Neural progenitor cell (in vitro differentiated cells): ENCODE data around the gene PARD3B. TPM values are rescaled to one million over a fixed set of nuclear protein-coding genes. Genes with fewer than 3 reads are reported as not detected.

Experiments used
- DNase-seq: peaks from one replicate; pipeline ENCODE4 v3.0.0-alpha.2; 2016; ENCODE audit warnings: low spot score
- H2AFZ ChIP-seq: fragments of 200-600 bp; sonication (generic); replicated peaks from 2 replicates; pipeline ENCODE4 v1.6.1; 2016; ENCODE audit warnings: antibody characterized with exemption
- H3F3A ChIP-seq: fragments of 200-600 bp; sonication (generic); 2 replicates; pipeline ENCODE4 v1.6.1; 2016; ENCODE audit warnings: antibody characterized with exemption, low read depth
- H3K27ac ChIP-seq: fragments of 200-600 bp; sonication (generic); 2 replicates; pipeline ENCODE4 v1.5.1; 2016; ENCODE audit warnings: mild to moderate bottlenecking
- H3K27me3 ChIP-seq: fragments of 200-600 bp; sonication (generic); 2 replicates; pipeline ENCODE4 v1.6.1; 2016; ENCODE audit warnings: mild to moderate bottlenecking, moderate library complexity
- H3K36me3 ChIP-seq: fragments of 200-600 bp; sonication (generic); 2 replicates; pipeline ENCODE4 v1.5.1; 2016
- H3K4me1 ChIP-seq: fragments of 200-600 bp; sonication (generic); 2 replicates; pipeline ENCODE4 v1.6.1; 2016; ENCODE audit warnings: mixed run types
- H3K4me2 ChIP-seq: fragments of 200-600 bp; sonication (generic); 2 replicates; pipeline ENCODE4 v1.6.1; 2016
- H3K4me3 ChIP-seq: fragments of 200-600 bp; sonication (generic); 2 replicates; pipeline ENCODE4 v1.5.1; 2016
- H3K79me2 ChIP-seq: fragments of 200-600 bp; sonication (generic); 2 replicates; pipeline ENCODE4 v1.6.1; 2016; ENCODE audit warnings: low read depth
- H3K9ac ChIP-seq: fragments of 200-600 bp; sonication (generic); 2 replicates; pipeline ENCODE4 v1.6.1; 2016
- H3K9me3 ChIP-seq: fragments of 200-600 bp; sonication (generic); 2 replicates; pipeline ENCODE4 v1.5.1; 2016; ENCODE audit warnings: low read depth
- H4K20me1 ChIP-seq: fragments of 200-600 bp; sonication (generic); 2 replicates; pipeline ENCODE4 v1.6.1; 2016; ENCODE audit warnings: low read depth
- H3K27ac Mint-ChIP-seq: 3 replicates; pipeline ENCODE4 v1.8.0; 2021; ENCODE audit warnings: mixed read lengths
- H3K27me3 Mint-ChIP-seq: 2 replicates; pipeline ENCODE4 v1.8.0; 2022; ENCODE audit warnings: low read depth, mild to moderate bottlenecking, inconsistent platforms, moderate library complexity, mixed read lengths; ENCODE audit not compliant: insufficient read depth
- H3K36me3 Mint-ChIP-seq: 3 replicates; pipeline ENCODE4 v1.8.0; 2021; ENCODE audit warnings: mixed read lengths
- H3K4me1 Mint-ChIP-seq: 3 replicates; pipeline ENCODE4 v1.8.0; 2021; ENCODE audit warnings: mixed read lengths
- H3K4me3 Mint-ChIP-seq: 3 replicates; pipeline ENCODE4 v1.8.0; 2021; ENCODE audit warnings: mild to moderate bottlenecking, moderate library complexity, mixed read lengths
- H3K9me3 Mint-ChIP-seq: 3 replicates; pipeline ENCODE4 v1.8.0; 2020; ENCODE audit warnings: mixed read lengths
- EZH2 ChIP-seq: fragments of 200-600 bp; sonication (generic); IDR thresholded peaks from 2 replicates; pipeline ENCODE4 v1.6.1; 2017; ENCODE audit warnings: antibody characterized with exemption, mild to moderate bottlenecking, moderate library complexity
- EZH2phosphoT487 ChIP-seq: fragments of 200-600 bp; sonication (generic); IDR thresholded peaks from 2 replicates; pipeline ENCODE4 v1.6.1; 2017; ENCODE audit warnings: antibody characterized with exemption
- total RNA-seq: library from RNA; depleted of rRNA; stranded (reverse); fragments of >200 nt; gene quantifications from 2 replicates; pipeline ENCODE4 v1.2.3, GENCODE V29; 2015; ENCODE audit warnings: low replicate concordance
- TF ChIP-seq, protein P1 (sequence below): fragments of 200-600 bp; sonication (generic); IDR thresholded peaks from 2 replicates; pipeline ENCODE4 v1.5.1; 2017; ENCODE audit warnings: antibody characterized with exemption, mild to moderate bottlenecking

The PARD3B gene
- total RNA-seq, 1 donor from 2014 or later, result 8.4 TPM

DNA sequence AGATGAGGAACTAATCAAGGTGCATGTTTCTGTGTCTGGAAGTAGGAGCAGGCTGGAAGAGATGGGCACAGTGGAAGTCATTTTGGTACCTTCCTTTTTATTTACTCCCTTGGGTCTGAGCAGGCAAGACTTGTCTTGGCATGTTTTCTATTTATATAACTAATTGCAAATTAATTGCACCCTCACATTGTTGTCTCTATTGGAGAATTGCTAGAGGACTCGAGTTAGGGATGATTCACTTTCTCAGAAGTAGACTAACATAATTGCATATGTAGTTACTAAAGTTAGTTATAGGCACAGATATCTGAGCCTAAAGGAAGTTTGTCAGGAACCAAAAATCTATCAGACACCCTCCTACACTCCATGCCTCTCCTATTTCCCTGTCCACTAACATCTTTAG lies 1044.2 kb downstream of the PARD3B start:
- Histone ChIP-seq H3K27ac (no peak overlapping the region), H3F3A (no peaks in the 10 kb centered on the region), H2AFZ (no peak overlapping the region), H3K4me1 (no peaks in the 10 kb centered on the region), H3K4me3 (no peak overlapping the region), H3K4me2 (no peak overlapping the region), H4K20me1 (no peaks in the 10 kb centered on the region), H3K36me3 (no peaks in the 10 kb centered on the region), H3K9ac (no peak overlapping the region), H3K27me3 (no peaks in the 10 kb centered on the region), H3K9me3 (no peaks in the 10 kb centered on the region), H3K79me2 (no peaks in the 10 kb centered on the region)
- H3K36me3 Mint-ChIP-seq, result no peaks in the 10 kb centered on the region
- no peak overlapping the region for H3K4me3 Mint-ChIP-seq
- peaks cover 6% of the 10 kb centered on the region for H3K4me1 Mint-ChIP-seq
- no peaks in the 10 kb centered on the region for H3K9me3 Mint-ChIP-seq
- TF ChIP-seq, protein P1, sequence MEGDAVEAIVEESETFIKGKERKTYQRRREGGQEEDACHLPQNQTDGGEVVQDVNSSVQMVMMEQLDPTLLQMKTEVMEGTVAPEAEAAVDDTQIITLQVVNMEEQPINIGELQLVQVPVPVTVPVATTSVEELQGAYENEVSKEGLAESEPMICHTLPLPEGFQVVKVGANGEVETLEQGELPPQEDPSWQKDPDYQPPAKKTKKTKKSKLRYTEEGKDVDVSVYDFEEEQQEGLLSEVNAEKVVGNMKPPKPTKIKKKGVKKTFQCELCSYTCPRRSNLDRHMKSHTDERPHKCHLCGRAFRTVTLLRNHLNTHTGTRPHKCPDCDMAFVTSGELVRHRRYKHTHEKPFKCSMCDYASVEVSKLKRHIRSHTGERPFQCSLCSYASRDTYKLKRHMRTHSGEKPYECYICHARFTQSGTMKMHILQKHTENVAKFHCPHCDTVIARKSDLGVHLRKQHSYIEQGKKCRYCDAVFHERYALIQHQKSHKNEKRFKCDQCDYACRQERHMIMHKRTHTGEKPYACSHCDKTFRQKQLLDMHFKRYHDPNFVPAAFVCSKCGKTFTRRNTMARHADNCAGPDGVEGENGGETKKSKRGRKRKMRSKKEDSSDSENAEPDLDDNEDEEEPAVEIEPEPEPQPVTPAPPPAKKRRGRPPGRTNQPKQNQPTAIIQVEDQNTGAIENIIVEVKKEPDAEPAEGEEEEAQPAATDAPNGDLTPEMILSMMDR, result no peak
- no peak for TF ChIP-seq EZH2
- no peak for TF ChIP-seq EZH2phosphoT487
- no peak overlapping the region for H3K27ac Mint-ChIP-seq
- H3K27me3 Mint-ChIP-seq, result no peaks in the 10 kb centered on the region
- no peak for DNase-seq

DNA sequence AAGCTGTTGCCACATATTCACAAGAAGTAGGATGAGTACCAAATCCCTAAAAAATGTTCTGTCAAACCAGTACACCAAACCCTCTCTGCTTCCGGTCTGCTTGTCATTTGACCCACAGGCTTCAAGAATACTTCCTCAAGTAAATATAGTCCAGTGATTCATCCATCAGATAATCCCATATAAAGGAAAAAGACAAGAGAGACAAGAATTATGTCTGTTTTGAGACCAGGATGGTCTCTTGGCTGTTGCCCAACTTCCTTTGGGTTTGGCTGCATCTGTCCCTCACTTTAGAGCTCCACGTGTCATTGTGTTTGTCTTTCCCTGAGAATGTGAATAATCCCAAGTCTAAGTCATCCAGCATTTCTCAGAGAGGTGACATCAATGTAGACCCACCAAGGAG lies 1045.5 kb downstream of the PARD3B start:
- Histone ChIP-seq H3K4me3 (no peak overlapping the region), H4K20me1 (no peaks in the 10 kb centered on the region), H2AFZ (no peak overlapping the region), H3K9me3 (no peaks in the 10 kb centered on the region), H3K79me2 (no peaks in the 10 kb centered on the region), H3K9ac (no peak overlapping the region), H3K27me3 (no peaks in the 10 kb centered on the region), H3F3A (no peaks in the 10 kb centered on the region), H3K36me3 (no peaks in the 10 kb centered on the region), H3K4me1 (no peaks in the 10 kb centered on the region), H3K4me2 (no peak overlapping the region), H3K27ac (no peak overlapping the region)
- no peaks in the 10 kb centered on the region for H3K27me3 Mint-ChIP-seq
- H3K27ac Mint-ChIP-seq, result no peak overlapping the region
- no peak overlapping the region for H3K4me3 Mint-ChIP-seq
- TF ChIP-seq, protein P1, result no peak
- TF ChIP-seq EZH2phosphoT487, result no peak
- TF ChIP-seq EZH2, result no peak
- H3K9me3 Mint-ChIP-seq, result no peaks in the 10 kb centered on the region
- peaks cover 2% of the 10 kb centered on the region for H3K4me1 Mint-ChIP-seq
- H3K36me3 Mint-ChIP-seq, result no peaks in the 10 kb centered on the region
- DNase-seq, result no peak

DNA sequence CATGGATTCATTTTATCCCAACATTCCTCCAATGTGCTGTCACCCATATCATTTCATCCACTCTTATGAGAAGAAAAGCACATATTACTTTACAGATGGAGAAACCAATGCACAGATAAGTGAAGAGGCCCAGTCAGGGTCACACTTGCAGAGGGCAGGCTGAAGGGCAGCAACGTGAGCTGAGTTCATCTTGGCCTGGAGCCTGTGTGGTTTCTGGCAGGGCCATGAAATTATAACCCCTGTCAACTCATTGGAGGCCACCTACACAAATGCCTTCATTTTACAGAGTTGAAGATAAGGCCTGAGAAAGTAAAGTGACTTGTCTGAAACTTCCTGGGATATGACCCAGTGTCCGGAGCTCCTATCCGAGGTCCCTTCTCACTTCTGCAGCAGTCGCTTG lies 1048.6 kb downstream of the PARD3B start:
- no peak overlapping the region for H2AFZ ChIP-seq
- H3F3A ChIP-seq, result no peaks in the 10 kb centered on the region
- peaks cover 2% of the 10 kb centered on the region for H3K4me1 Mint-ChIP-seq
- H4K20me1 ChIP-seq, result no peaks in the 10 kb centered on the region
- TF ChIP-seq EZH2, result no peak
- TF ChIP-seq, protein P1, result no peak
- TF ChIP-seq EZH2phosphoT487, result no peak
- no peak overlapping the region for H3K27ac Mint-ChIP-seq
- no peak overlapping the region for H3K4me3 ChIP-seq
- no peak for DNase-seq
- H3K4me2 ChIP-seq, result no peak overlapping the region
- H3K27me3 ChIP-seq, result no peaks in the 10 kb centered on the region
- H3K4me1 ChIP-seq, result no peaks in the 10 kb centered on the region
- no peak overlapping the region for H3K9ac ChIP-seq
- no peaks in the 10 kb centered on the region for H3K9me3 ChIP-seq
- no peak overlapping the region for H3K27ac ChIP-seq
- no peaks in the 10 kb centered on the region for H3K36me3 Mint-ChIP-seq
- H3K36me3 ChIP-seq, result no peaks in the 10 kb centered on the region
- H3K27me3 Mint-ChIP-seq, result peaks cover 2% of the 10 kb centered on the region
- no peaks in the 10 kb centered on the region for H3K9me3 Mint-ChIP-seq
- no peak overlapping the region for H3K4me3 Mint-ChIP-seq
- H3K79me2 ChIP-seq, result no peaks in the 10 kb centered on the region

DNA sequence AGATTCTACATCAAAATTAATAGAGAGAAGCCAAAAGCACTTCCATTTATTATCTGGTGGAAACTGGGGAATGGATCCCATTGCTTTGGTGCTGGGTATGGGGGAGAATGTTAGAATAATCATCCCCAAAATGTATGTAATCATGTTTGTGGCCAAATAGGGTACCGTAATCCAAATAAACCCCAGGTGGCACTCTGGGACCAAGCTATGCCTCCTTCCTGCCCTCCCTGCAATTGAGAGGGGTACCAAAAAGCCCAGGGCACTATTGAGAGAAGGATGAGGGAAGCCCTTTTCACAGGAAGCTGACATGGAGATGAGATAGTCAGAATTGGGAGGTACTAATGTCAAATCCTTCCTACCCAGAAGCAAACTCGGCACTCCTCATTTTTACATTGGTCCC lies 1051.3 kb downstream of the PARD3B start:
- H3K4me1 Mint-ChIP-seq, result peaks cover 2% of the 10 kb centered on the region
- no peak overlapping the region for H3K4me2 ChIP-seq
- no peak overlapping the region for H3K9ac ChIP-seq
- no peaks in the 10 kb centered on the region for H4K20me1 ChIP-seq
- H3K4me3 Mint-ChIP-seq, result no peak overlapping the region
- no peak overlapping the region for H3K27ac Mint-ChIP-seq
- no peaks in the 10 kb centered on the region for H3K27me3 ChIP-seq
- no peak overlapping the region for H2AFZ ChIP-seq
- H3K4me1 ChIP-seq, result no peaks in the 10 kb centered on the region
- peaks cover 3% of the 10 kb centered on the region for H3K9me3 Mint-ChIP-seq
- no peaks in the 10 kb centered on the region for H3K9me3 ChIP-seq
- H3K36me3 ChIP-seq, result no peaks in the 10 kb centered on the region
- DNase-seq, result no peak
- H3K79me2 ChIP-seq, result no peaks in the 10 kb centered on the region
- peaks cover 2% of the 10 kb centered on the region for H3K27me3 Mint-ChIP-seq
- H3K27ac ChIP-seq, result no peak overlapping the region
- no peaks in the 10 kb centered on the region for H3K36me3 Mint-ChIP-seq
- H3K4me3 ChIP-seq, result no peak overlapping the region
- no peaks in the 10 kb centered on the region for H3F3A ChIP-seq
- no peak for TF ChIP-seq EZH2
- TF ChIP-seq EZH2phosphoT487, result no peak
- TF ChIP-seq, protein P1, result no peak
